A549 (cell line): ENCODE data around the gene IRF9. TPM values are rescaled to one million over a fixed set of nuclear protein-coding genes. Genes with fewer than 3 reads are reported as not detected.

ENCODE experiments used
- ATAC-seq, 2 experiments: fragments of 200-7000 bp in 1 of 2; fragments of >200 bp in 1 of 2; cut with Nextera tagmentation in 1 of 2; cut with Tn5 transposase in 1 of 2; 3 replicates each; pipeline versions ENCODE4 v1.8.0 to v1.9.1; 2018 to 2020; ENCODE audit warnings: mild to moderate bottlenecking in 1 of 2, moderate library complexity in 1 of 2
- CTCF ChIA-PET: fragments of 300-600 bp; sonication (Branson Sonifier 250); formaldehyde crosslinking; extraction: SDS; loops from one replicate; lab custom pipeline; 2021; ENCODE audit warnings: antibody characterized with exemption, inconsistent platforms; lab: Yijun Ruan, JAX
- POLR2A ChIA-PET: fragments of 350-600 bp; formaldehyde crosslinking; extraction: SDS; loops from one replicate; lab custom pipeline; 2021; ENCODE audit warnings: antibody characterized with exemption, inconsistent platforms; lab: Yijun Ruan, JAX
- DNase-seq, 2 experiments: peaks; one replicate each; pipeline versions ENCODE4 v3.0.0 to v3.0.0-alpha.2; 2011 to 2016; ENCODE audit warnings: low read depth in 1 of 2, low spot score in 1 of 2
- FAIRE-seq: peaks from 2 replicates; lab custom pipeline; 2011; peaks lifted over from hg19 to GRCh38; lab: Jason Lieb, UNC
- H3K27ac ChIP-seq, 2 experiments: fragments of >200 bp; sonication (Bioruptor Twin); formaldehyde crosslinking; 3 replicates each; pipeline ENCODE4 v1.5.1; 2016 to 2017
- H3K4me1 ChIP-seq: fragments of >200 bp; sonication (Bioruptor Twin); formaldehyde crosslinking; 3 replicates; pipeline ENCODE4 v1.6.1; 2016
- H3K4me2 ChIP-seq: fragments of >200 bp; sonication (Bioruptor Twin); formaldehyde crosslinking; 3 replicates; pipeline ENCODE4 v1.6.1; 2016
- H3K4me3 ChIP-seq: fragments of >200 bp; sonication (Bioruptor Twin); formaldehyde crosslinking; 3 replicates; pipeline ENCODE4 v1.5.1; 2016
- H3K9me3 ChIP-seq: fragments of >200 bp; sonication (Bioruptor Twin); formaldehyde crosslinking; 3 replicates; pipeline ENCODE4 v1.6.1; 2016
- EHMT2 ChIP-seq: fragments of 200-600 bp; sonication (generic); IDR thresholded peaks from 2 replicates; pipeline ENCODE4 v1.6.1; 2016; ENCODE audit warnings: antibody characterized with exemption, low read depth, mild to moderate bottlenecking, moderate library complexity
- EP300 ChIP-seq, 2 experiments: fragments of >200 bp; sonication (Bioruptor Twin); formaldehyde crosslinking; IDR thresholded peaks; 2 replicates in 1 of 2; 3 replicates in 1 of 2; pipeline ENCODE4 v1.6.1; 2016 to 2017
- FOSB ChIP-seq: fragments of 250-450 bp; sonication (Bioruptor Pico); IDR thresholded peaks from 2 replicates; pipeline ENCODE4 v1.5.0; 2020; ENCODE audit warnings: mild to moderate bottlenecking, moderate library complexity
- FOSL2 ChIP-seq, 2 experiments: fragments of 450-650 bp in 1 of 2; fragments of >200 bp in 1 of 2; sonication (Bioruptor Twin) in 1 of 2; formaldehyde crosslinking; IDR thresholded peaks; 2 replicates each; pipeline versions ENCODE4 v1.5.0 to v1.6.1; 2016 to 2020; ENCODE audit warnings: mild to moderate bottlenecking in 1 of 2, moderate library complexity in 1 of 2
- FOXS1 ChIP-seq: fragments of 250-450 bp; sonication (Bioruptor Pico); IDR thresholded peaks from 2 replicates; pipeline ENCODE4 v1.5.0; 2020; ENCODE audit warnings: mild to moderate bottlenecking, moderate library complexity
- GATA3 ChIP-seq: IDR thresholded peaks from 2 replicates; pipeline ENCODE4 v1.6.1; 2012; ENCODE audit warnings: borderline replicate concordance
- HDAC2 ChIP-seq: fragments of 200-600 bp; sonication (generic); IDR thresholded peaks from 2 replicates; pipeline ENCODE4 v1.6.1; 2016
- HOXB13 ChIP-seq: fragments of 250-450 bp; sonication (Bioruptor Pico); IDR thresholded peaks from 2 replicates; pipeline ENCODE4 v1.5.0; 2020; ENCODE audit warnings: low read depth, mild to moderate bottlenecking, moderate library complexity
- JUN ChIP-seq, 2 experiments: fragments of >200 bp; sonication (Bioruptor Twin); formaldehyde crosslinking; IDR thresholded peaks; 2 replicates in 1 of 2; 3 replicates in 1 of 2; pipeline ENCODE4 v1.6.1; 2016 to 2017
- KDM5A ChIP-seq: fragments of 200-600 bp; sonication (generic); IDR thresholded peaks from 2 replicates; pipeline ENCODE4 v1.6.1; 2016; ENCODE audit warnings: antibody characterized with exemption, mild to moderate bottlenecking
- MYC ChIP-seq: IDR thresholded peaks from 2 replicates; pipeline ENCODE4 v1.6.1; 2012; ENCODE audit warnings: mild to moderate bottlenecking, inconsistent platforms, low read length, improper control_type of control experiment, borderline replicate concordance
- POLR2A ChIP-seq: IDR thresholded peaks from 2 replicates; pipeline ENCODE4 v1.6.1; 2012; ENCODE audit warnings: mild to moderate bottlenecking, low read length
- RARB ChIP-seq: fragments of 250-450 bp; sonication (Bioruptor Pico); IDR thresholded peaks from 2 replicates; pipeline ENCODE4 v1.8.0; 2021; ENCODE audit warnings: mild to moderate bottlenecking, moderate library complexity
- SMC3 ChIP-seq: fragments of >200 bp; sonication (Bioruptor Twin); formaldehyde crosslinking; IDR thresholded peaks from 3 replicates; pipeline ENCODE4 v1.6.1; 2018; ENCODE audit warnings: inconsistent platforms
- SREBF2 ChIP-seq: fragments of 450-650 bp; IDR thresholded peaks from 2 replicates; pipeline ENCODE4 v1.6.1; 2014; ENCODE audit warnings: mild to moderate bottlenecking, moderate library complexity
- TFCP2L1 ChIP-seq: fragments of 250-450 bp; sonication (Bioruptor Pico); IDR thresholded peaks from 2 replicates; pipeline ENCODE4 v1.5.0; 2021; ENCODE audit warnings: mild to moderate bottlenecking
- ZNF302 ChIP-seq: fragments of 250-450 bp; sonication (Bioruptor Pico); IDR thresholded peaks from 2 replicates; pipeline ENCODE4 v1.9.0; 2021; ENCODE audit warnings: inconsistent platforms, mild to moderate bottlenecking, moderate library complexity
- ZSCAN20 ChIP-seq: fragments of 250-450 bp; sonication (Bioruptor Pico); IDR thresholded peaks from 2 replicates; pipeline ENCODE4 v1.8.0; 2022; ENCODE audit warnings: mild to moderate bottlenecking, moderate library complexity
- WGBS: methylation state at CpG from one replicate; pipeline ENCODE4 v1.1.6; 2017; ENCODE audit errors: missing lambda C conversion rate; 5-methylcytosine and 5-hydroxymethylcytosine counted together
- polyA plus RNA-seq, 4 experiments: library from polyadenylated mRNA; depleted of rRNA in 3 of 4; stranded (reverse); fragments of >200 nt; fragmentation: RNase III in 1 of 4; extraction: RNeasy Plus Mini Kit Qiagen cat#74134 plus additional on column Dnase treatment in 1 of 4; gene quantifications; 2 replicates in 3 of 4; 3 replicates in 1 of 4; pipeline ENCODE4 v1.2.3, GENCODE V29; 2011 to 2017
- TF ChIP-seq, protein P1 (sequence below): fragments of >200 bp; sonication (Bioruptor Twin); formaldehyde crosslinking; IDR thresholded peaks from 2 replicates; pipeline ENCODE4 v1.6.1; 2016
- TF ChIP-seq, protein P2 (sequence below): fragments of 250-450 bp; sonication (Bioruptor Pico); IDR thresholded peaks from 2 replicates; pipeline ENCODE4 v1.5.0; 2021; ENCODE audit warnings: mild to moderate bottlenecking, moderate library complexity, borderline replicate concordance
- TF ChIP-seq, protein P3 (sequence below): IDR thresholded peaks from 2 replicates; pipeline ENCODE4 v1.6.1; 2012
- TF ChIP-seq, protein P4 (sequence below): fragments of 450-650 bp; IDR thresholded peaks from 2 replicates; pipeline ENCODE4 v1.6.1; 2014; ENCODE audit warnings: antibody characterized with exemption

IRF9 gene
- polyA plus RNA-seq, 2 of the 4 experiments (the other 2 are of a cell fraction) = 19.0 to 23.1 TPM

DNA sequence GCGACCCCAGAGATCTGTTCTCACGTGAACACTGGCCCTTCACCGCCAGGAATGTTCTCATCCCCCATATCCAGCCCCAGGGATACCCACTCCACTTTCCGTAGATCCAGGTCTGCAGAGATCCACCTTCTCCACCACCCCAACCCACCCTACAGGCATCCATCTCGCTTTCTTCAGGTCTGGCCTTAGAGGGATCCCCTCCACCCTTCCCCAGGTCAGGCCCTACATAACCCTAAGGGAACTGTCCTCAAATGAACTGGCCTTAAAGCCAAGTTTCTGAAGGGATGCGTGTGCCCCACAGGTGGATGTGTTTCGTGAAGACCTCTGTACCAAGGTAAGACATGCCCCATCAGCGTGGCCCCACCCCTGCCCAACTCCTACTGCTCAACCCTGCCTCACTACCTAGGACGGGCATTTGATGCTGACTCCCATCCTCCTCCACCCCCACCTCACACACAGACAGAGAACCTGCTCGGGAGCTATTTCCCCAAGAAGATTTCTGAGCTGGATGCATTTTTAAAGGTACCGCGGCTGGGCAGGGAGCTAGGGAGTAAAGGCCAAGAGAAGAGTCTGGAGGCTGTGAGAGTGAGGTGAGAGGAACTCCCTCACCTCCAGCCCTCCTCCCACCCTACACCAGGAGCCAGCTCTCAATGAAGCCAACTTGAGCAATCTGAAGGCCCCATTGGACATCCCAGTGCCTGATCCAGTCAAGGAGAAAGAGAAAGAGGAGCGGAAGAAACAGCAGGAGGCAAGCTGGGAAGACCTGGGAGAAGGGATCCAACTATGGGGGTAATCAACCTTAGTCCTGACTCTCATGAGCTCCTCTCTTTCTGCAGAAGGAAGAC is 24.2 kb upstream of the IRF9 start:
- CTCF ChIA-PET = interaction anchor here (0.7 to 5.4 kb wide), 12 partner anchors 9 to 83 kb away, joined by 3 to 47 read pairs (median 4); partner anchors contain the start of genes DCAF11, IRF9, NRL and RNF31
- H3K27ac ChIP-seq = peak overlapping the region; percentile 96 to 98
- peak overlapping the region; percentile 98 for H3K4me2 ChIP-seq
- FAIRE-seq = no peak
- no peak for TF ChIP-seq FOSB (CRISPR knock-in tag)
- TF ChIP-seq RARB = no peak
- no peak for TF ChIP-seq EP300 (IDR thresholded peaks at IDR 0.05)
- TF ChIP-seq ZSCAN20 (CRISPR knock-in tag) = no peak
- TF ChIP-seq SMC3 = no peak
- TF ChIP-seq KDM5A = no peak
- TF ChIP-seq SREBF2 = no peak
- TF ChIP-seq HDAC2 = no peak
- TF ChIP-seq FOSL2 (IDR thresholded peaks at IDR 0.05) = no peak
- TF ChIP-seq FOSL2 (CRISPR knock-in tag; IDR thresholded peaks at IDR 0.05) = no peak
- TF ChIP-seq GATA3 = no peak
- H3K4me1 ChIP-seq = peaks cover 32% of the 10 kb centered on the region
- peak overlapping the region; percentile 88 for H3K4me3 ChIP-seq
- POLR2A ChIA-PET = interaction anchor here (0.6 to 5.2 kb wide), 5 partner anchors 16 to 77 kb away, joined by 3 to 48 read pairs (median 7); partner anchors contain the start of genes CHMP4A, DCAF11 and NRL
- no peaks in the 10 kb centered on the region for H3K9me3 ChIP-seq
- DNase-seq = no peak
- ATAC-seq = no peak
- WGBS = 50% methylated on average over 13 of the region's 13 CpGs

DNA sequence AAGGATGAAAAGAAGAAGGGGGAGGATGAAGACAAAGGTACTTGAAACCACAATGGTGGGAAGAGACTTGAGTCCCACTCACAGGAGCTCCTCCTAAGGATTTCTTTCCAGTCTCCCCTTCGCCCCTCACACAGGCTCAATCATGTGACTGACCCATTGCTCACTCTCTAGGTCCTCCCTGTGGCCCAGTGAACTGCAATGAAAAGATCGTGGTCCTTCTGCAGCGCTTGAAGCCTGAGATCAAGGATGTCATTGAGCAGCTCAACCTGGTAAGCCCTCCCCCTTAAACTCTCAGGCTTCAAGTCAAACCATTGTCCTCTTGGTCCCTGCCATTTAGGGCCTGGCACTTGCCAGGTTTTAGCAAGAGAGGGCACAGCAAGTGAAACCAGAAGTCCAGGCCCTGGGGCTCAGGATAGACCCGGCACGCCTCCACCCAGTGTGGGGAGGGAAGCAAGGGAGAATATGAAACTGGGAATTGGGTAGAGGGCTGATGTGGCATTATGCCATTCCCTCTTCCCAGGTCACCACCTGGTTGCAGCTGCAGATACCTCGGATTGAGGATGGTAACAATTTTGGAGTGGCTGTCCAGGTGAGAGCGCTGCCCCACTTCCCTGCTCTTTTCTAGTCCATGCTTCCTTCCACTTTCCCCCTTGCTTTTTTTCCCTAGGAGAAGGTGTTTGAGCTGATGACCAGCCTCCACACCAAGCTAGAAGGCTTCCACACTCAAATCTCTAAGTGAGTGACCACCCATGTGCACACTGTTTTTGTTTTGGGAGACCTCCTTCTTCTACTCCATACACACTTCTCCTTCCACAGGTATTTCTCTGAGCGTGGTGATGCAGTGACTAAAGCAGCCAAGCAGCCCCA is 23.3 kb upstream of the IRF9 start:
- TF ChIP-seq, protein P1, sequence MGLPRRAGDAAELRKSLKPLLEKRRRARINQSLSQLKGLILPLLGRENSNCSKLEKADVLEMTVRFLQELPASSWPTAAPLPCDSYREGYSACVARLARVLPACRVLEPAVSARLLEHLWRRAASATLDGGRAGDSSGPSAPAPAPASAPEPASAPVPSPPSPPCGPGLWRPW = no peak
- TF ChIP-seq EHMT2 (no peak), FOSL2 (IDR thresholded peaks at IDR 0.05) (no peak), FOSL2 (CRISPR knock-in tag; IDR thresholded peaks at IDR 0.05) (no peak), FOXS1 (CRISPR knock-in tag) (no peak), MYC (no peak), TFCP2L1 (CRISPR knock-in tag) (no peak), JUN (IDR thresholded peaks at IDR 0.05) (no peak; a peak in 1 of 5 replicates), ZSCAN20 (CRISPR knock-in tag) (no peak)
- TF ChIP-seq, all 56 proteins: peak for 0
- ATAC-seq = no peak
- Histone ChIP-seq H3K27ac (no peak overlapping the region), H3K4me3 (no peak overlapping the region), H3K9me3 (no peaks in the 10 kb centered on the region), H3K4me1 (peaks cover 37% of the 10 kb centered on the region), H3K4me2 (no peak overlapping the region; the same call in 1 of the 3 replicates)
- POLR2A ChIA-PET = interaction anchor here (0.6 to 5.2 kb wide), 4 partner anchors 9 to 44 kb away, joined by 3 to 48 read pairs (median 4); partner anchors contain the start of genes DCAF11, NRL and PCK2
- CTCF ChIA-PET = interaction anchor here (0.7 to 5.4 kb wide), 12 partner anchors 8 to 159 kb away, joined by 3 to 47 read pairs (median 4); partner anchors contain the start of genes DCAF11, IRF9, NRL and RNF31
- WGBS = 92% methylated on average over 8 of the region's 8 CpGs
- no peak for DNase-seq
- FAIRE-seq = no peak

DNA sequence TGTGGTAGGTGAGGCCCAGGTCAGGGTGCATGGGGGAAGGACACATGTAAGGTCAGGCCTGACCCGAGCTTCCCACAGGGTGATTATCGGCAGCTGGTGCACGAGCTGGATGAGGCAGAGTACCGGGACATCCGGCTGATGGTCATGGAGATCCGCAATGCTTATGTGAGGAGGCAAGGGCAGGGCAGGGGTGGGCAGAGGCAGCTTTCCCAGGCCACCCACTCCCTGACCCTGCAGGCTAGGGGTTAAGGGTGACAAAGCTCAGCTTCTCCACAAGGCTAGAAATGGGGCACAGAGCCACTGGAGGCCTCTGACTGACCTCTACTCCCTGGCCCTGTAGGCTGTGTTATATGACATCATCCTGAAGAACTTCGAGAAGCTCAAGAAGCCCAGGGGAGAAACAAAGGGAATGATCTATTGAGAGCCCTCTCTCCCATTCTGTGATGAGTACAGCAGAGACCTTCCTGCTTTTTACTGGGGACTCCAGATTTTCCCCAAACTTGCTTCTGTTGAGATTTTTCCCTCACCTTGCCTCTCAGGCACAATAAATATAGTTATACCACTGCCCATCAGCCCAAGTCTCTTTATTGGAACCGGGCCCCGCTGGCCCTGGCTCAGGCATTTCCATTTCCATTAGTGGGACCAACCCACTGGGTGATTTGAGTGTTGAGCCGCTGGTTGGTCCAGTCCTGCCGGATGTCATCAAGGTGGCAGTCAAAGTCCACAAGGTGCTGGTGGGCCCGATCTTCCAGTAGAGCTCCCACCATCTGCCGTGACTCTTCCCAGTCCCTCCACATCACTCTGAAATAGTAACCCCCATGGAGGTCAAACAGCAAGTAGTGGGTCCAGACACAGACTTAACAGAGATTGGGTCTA is 22.4 kb upstream of the IRF9 start:
- H3K4me2 ChIP-seq = peak overlapping the region; percentile 78; the same call in 2 of the 3 replicates
- no peaks in the 10 kb centered on the region for H3K9me3 ChIP-seq
- FAIRE-seq (no peak), ATAC-seq (no peak), DNase-seq (no peak)
- ChIA-PET CTCF (interaction anchor here (1.0 to 5.4 kb wide), 12 partner anchors 10 to 159 kb away, joined by 3 to 47 read pairs (median 4); partner anchors contain the start of genes DCAF11, IRF9, NRL and RNF31), POLR2A (interaction anchor here (1.0 to 5.2 kb wide), 4 partner anchors 8 to 45 kb away, joined by 4 to 48 read pairs (median 18); partner anchors contain the start of genes DCAF11, NRL and PCK2)
- TF ChIP-seq ZNF302 (CRISPR knock-in tag) (no peak), HOXB13 (CRISPR knock-in tag) (no peak), MYC (no peak), POLR2A (no peak)
- TF ChIP-seq, protein P2, sequence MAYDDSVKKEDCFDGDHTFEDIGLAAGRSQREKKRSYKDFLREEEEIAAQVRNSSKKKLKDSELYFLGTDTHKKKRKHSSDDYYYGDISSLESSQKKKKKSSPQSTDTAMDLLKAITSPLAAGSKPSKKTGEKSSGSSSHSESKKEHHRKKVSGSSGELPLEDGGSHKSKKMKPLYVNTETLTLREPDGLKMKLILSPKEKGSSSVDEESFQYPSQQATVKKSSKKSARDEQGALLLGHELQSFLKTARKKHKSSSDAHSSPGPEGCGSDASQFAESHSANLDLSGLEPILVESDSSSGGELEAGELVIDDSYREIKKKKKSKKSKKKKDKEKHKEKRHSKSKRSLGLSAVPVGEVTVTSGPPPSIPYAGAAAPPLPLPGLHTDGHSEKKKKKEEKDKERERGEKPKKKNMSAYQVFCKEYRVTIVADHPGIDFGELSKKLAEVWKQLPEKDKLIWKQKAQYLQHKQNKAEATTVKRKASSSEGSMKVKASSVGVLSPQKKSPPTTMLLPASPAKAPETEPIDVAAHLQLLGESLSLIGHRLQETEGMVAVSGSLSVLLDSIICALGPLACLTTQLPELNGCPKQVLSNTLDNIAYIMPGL (CRISPR knock-in tag) = no peak
- TF ChIP-seq, protein P3, sequence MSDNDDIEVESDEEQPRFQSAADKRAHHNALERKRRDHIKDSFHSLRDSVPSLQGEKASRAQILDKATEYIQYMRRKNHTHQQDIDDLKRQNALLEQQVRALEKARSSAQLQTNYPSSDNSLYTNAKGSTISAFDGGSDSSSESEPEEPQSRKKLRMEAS = no peak
- TF ChIP-seq, protein P4, sequence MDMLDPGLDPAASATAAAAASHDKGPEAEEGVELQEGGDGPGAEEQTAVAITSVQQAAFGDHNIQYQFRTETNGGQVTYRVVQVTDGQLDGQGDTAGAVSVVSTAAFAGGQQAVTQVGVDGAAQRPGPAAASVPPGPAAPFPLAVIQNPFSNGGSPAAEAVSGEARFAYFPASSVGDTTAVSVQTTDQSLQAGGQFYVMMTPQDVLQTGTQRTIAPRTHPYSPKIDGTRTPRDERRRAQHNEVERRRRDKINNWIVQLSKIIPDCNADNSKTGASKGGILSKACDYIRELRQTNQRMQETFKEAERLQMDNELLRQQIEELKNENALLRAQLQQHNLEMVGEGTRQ = no peak
- 88% methylated on average over 13 of the region's 13 CpGs for WGBS
- H3K27ac ChIP-seq = no peak overlapping the region
- H3K4me1 ChIP-seq = peaks cover 37% of the 10 kb centered on the region
- H3K4me3 ChIP-seq = no peak overlapping the region
